K562 (cell line): ENCODE measurements around the gene DAB2. TPM values are rescaled to one million over a fixed set of nuclear protein-coding genes. Genes with fewer than 3 reads are reported as not detected.

Experiments
- ATAC-seq: fragments of 200-7000 bp; cut with Tn5 transposase; 3 replicates; pipeline ENCODE4 v1.9.1; 2020; ENCODE audit warnings: moderate library complexity
- BruUV-seq: library from RNA; stranded (reverse); fragments of 400-500 nt; replicated peaks from 2 replicates; lab custom pipeline; 2021; lab: Mats Ljungman, UMichigan
- CTCF ChIA-PET: fragments of 300-600 bp; formaldehyde crosslinking; extraction: SDS; loops from one replicate; lab custom pipeline; 2021; ENCODE audit warnings: low intra/inter-chr PET ratio; lab: Yijun Ruan, JAX
- POLR2A ChIA-PET: fragments of 300-600, 350-650 bp; sonication (Branson Sonifier 250); formaldehyde crosslinking; extraction: SDS; loops from one replicate; lab custom pipeline; 2021; ENCODE audit warnings: antibody characterized with exemption, inconsistent platforms; lab: Yijun Ruan, JAX
- DNase-seq, 4 experiments: peaks; one replicate each; pipeline versions ENCODE4 v3.0.0 to v3.0.0-alpha.2; 2011 to 2018; ENCODE audit warnings: low spot score in 3 of 4, mixed read lengths in 3 of 4; ENCODE audit errors: extremely low read depth in 1 of 4
- FAIRE-seq: peaks from 2 replicates; lab custom pipeline; 2011; peaks lifted over from hg19 to GRCh38; lab: Jason Lieb, UNC
- H2AFZ ChIP-seq: 2 replicates; pipeline ENCODE4 v1.6.0; 2011; ENCODE audit warnings: low read depth, low read length, control low read depth, inconsistent platforms
- H3K27ac ChIP-seq: fragments of 200-600 bp; 3 replicates; pipeline ENCODE4 v1.8.0; 2011; ENCODE audit warnings: low read depth, mild to moderate bottlenecking, control low read depth, inconsistent platforms, low read length, moderate library complexity, mixed read lengths; ENCODE audit errors: extremely low read depth
- H3K27me3 ChIP-seq, 2 experiments: fragments of 300-600 bp in 1 of 2; 2 replicates in 1 of 2; 3 replicates in 1 of 2; pipeline versions ENCODE4 v1.6.0 to v1.8.0; 2011; ENCODE audit warnings: inconsistent platforms in 2 of 2, low read length in 2 of 2, mild to moderate bottlenecking in 1 of 2, mixed read lengths in 1 of 2, moderate library complexity in 1 of 2; ENCODE audit not compliant: control insufficient read depth in 2 of 2, insufficient read depth in 2 of 2
- H3K36me3 ChIP-seq: fragments of 300-600 bp; 3 replicates; pipeline ENCODE4 v1.8.0; 2011; ENCODE audit warnings: mild to moderate bottlenecking, low read length, inconsistent platforms; ENCODE audit not compliant: control insufficient read depth, insufficient read depth
- H3K4me1 ChIP-seq, 2 experiments: fragments of 200-600 bp in 1 of 2; replicated peaks in 1 of 2; 2 replicates in 1 of 2; 3 replicates in 1 of 2; pipeline versions ENCODE4 v1.5.1 to v1.8.0; 2011; ENCODE audit warnings: inconsistent platforms in 2 of 2, low read length in 2 of 2, mild to moderate bottlenecking in 1 of 2, mixed read lengths in 1 of 2, moderate library complexity in 1 of 2; ENCODE audit not compliant: control insufficient read depth in 2 of 2, insufficient read depth in 2 of 2
- H3K4me2 ChIP-seq: 2 replicates; pipeline ENCODE4 v1.6.1; 2011; ENCODE audit warnings: low read length, control low read depth, inconsistent platforms, mixed read lengths; ENCODE audit not compliant: insufficient read depth
- H3K4me3 ChIP-seq: fragments of 200-600 bp; sonication (generic), shearing (Covaris generic); 2 replicates; pipeline ENCODE4 v1.5.1; 2016; ENCODE audit warnings: control low read depth, inconsistent platforms
- H3K79me2 ChIP-seq: fragments of 200-600 bp; 3 replicates; pipeline ENCODE4 v1.8.0; 2011; ENCODE audit warnings: low read length, inconsistent platforms; ENCODE audit not compliant: control insufficient read depth, insufficient read depth
- H3K9ac ChIP-seq, 2 experiments: 2 replicates each; pipeline versions ENCODE4 v1.6.0 to v1.6.1; 2011; ENCODE audit warnings: low read depth in 2 of 2, low read length in 2 of 2, control low read depth in 1 of 2, inconsistent platforms in 1 of 2, mild to moderate bottlenecking in 1 of 2, mixed read lengths in 1 of 2; ENCODE audit not compliant: insufficient read depth in 1 of 2
- H3K9me1 ChIP-seq: one replicate; pipeline ENCODE4 v1.6.0; 2011; ENCODE audit warnings: inconsistent platforms, mild to moderate bottlenecking, low read length, moderate library complexity; ENCODE audit not compliant: control insufficient read depth, insufficient read depth
- H3K9me3 ChIP-seq: replicated peaks from 2 replicates; pipeline ENCODE4 v1.5.1; 2011; ENCODE audit warnings: low read depth, low read length, inconsistent platforms; ENCODE audit not compliant: control insufficient read depth, insufficient read depth
- H4K20me1 ChIP-seq: replicated peaks from 2 replicates; pipeline ENCODE4 v1.6.1; 2011; ENCODE audit warnings: low read length, inconsistent platforms, mixed read lengths; ENCODE audit not compliant: control insufficient read depth, insufficient read depth
- MCM5 ChIP-seq: fragments of 450-650 bp; IDR thresholded peaks from 2 replicates; pipeline ENCODE4 v1.6.1; 2016; ENCODE audit warnings: low read depth
- PTTG1 ChIP-seq: fragments of 450-650 bp; IDR thresholded peaks from 2 replicates; pipeline ENCODE4 v1.6.1; 2016; ENCODE audit warnings: low read depth, mild to moderate bottlenecking, missing genetic modification characterization, missing compliant biosample characterization
- ZNF644 ChIP-seq: fragments of 200-800 bp; sonication (Bioruptor generic); IDR thresholded peaks from 2 replicates; pipeline ENCODE4 v1.6.1; 2016; ENCODE audit warnings: low read depth, missing genetic modification characterization, missing compliant biosample characterization
- WGBS: fragments of 100-300 bp; shearing (Covaris generic); methylation state at CpG from one replicate; pipeline ENCODE4 v1.1.6; 2016; ENCODE audit warnings: low coverage, mixed read lengths; ENCODE audit not compliant: insufficient coverage; ENCODE audit errors: missing lambda C conversion rate; 5-methylcytosine and 5-hydroxymethylcytosine counted together
- in situ Hi-C: fragments of 300-500 bp; cut with MboI; formaldehyde crosslinking; loops from 4 replicates; pipeline ENCODE4 v1.15.0; 2018; ENCODE audit warnings: inconsistent platforms, mixed read lengths
- intact Hi-C: fragments of 100-400 bp; cut with micrococcal nuclease; formaldehyde crosslinking; loops from 2 replicates; pipeline ENCODE4 v1.14.2; 2022
- polyA plus RNA-seq, 8 experiments: library from polyadenylated mRNA; depleted of rRNA in 4 of 8; stranded (reverse) in 5 of 8; unstranded in 3 of 8; fragments of >200 nt; fragmentation: Nextera tagmentation in 2 of 8; fragmentation: Illumina TruSeq in 1 of 8; extraction: Ambion mirVana in 2 of 8; extraction: Trizol in 1 of 8; gene quantifications; 2 replicates each; pipeline versions ENCODE4 v1.2.1 to v1.2.3, GENCODE V29; 2011 to 2014; ENCODE audit warnings: inconsistent platforms in 1 of 8, missing spikeins in 1 of 8
- total RNA-seq, 7 experiments: library from RNA; depleted of rRNA in 6 of 7; stranded (reverse); fragments of >200 nt in 6 of 7; fragmentation: Illumina TruSeq in 2 of 7; extraction: Trizol in 2 of 7; gene quantifications; 2 replicates each; pipeline versions ENCODE4 v1.2.1 to v1.2.3, GENCODE V29; 2011 to 2021; ENCODE audit warnings: low replicate concordance in 1 of 7
- TF ChIP-seq, protein P1 (sequence below): fragments of 200-800 bp; sonication (Bioruptor generic); IDR thresholded peaks from 2 replicates; pipeline ENCODE4 v1.6.1; 2017; ENCODE audit warnings: missing genetic modification characterization, missing compliant biosample characterization

Gene DAB2
- total and polyA plus RNA-seq, 9 of the 15 experiments (the other 6 are each of a cell fraction or from before 2014, with no cell fraction given) = 6.6 to 29.9 (median 24.1) TPM

DNA sequence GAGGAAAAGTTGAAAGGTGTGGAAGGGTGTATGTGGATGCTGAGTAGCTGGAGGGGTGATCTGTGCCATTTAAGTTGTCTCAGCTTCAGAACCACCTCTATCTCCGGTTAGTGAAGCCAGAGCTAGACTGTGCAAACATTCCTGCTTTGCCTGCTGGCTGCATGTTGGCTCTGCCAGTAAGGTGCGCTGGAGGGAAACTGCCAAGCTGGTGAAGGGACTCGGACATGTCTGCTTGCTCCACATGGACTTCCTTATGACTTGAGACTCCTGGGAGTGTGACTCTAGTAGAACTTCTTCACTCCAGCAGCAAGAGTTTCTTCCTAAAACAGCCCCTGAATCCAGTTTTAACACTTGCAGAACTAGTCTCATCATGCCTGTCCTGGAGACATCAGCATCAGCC, 27.9 kb downstream of the DAB2 start:
- 77% methylated on average over 3 of the region's 3 CpGs for WGBS
- in situ Hi-C loops = no loop called here
- no peak overlapping the region for H3K27ac ChIP-seq
- TF ChIP-seq, protein P1, sequence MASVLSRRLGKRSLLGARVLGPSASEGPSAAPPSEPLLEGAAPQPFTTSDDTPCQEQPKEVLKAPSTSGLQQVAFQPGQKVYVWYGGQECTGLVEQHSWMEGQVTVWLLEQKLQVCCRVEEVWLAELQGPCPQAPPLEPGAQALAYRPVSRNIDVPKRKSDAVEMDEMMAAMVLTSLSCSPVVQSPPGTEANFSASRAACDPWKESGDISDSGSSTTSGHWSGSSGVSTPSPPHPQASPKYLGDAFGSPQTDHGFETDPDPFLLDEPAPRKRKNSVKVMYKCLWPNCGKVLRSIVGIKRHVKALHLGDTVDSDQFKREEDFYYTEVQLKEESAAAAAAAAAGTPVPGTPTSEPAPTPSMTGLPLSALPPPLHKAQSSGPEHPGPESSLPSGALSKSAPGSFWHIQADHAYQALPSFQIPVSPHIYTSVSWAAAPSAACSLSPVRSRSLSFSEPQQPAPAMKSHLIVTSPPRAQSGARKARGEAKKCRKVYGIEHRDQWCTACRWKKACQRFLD = no peak
- TF ChIP-seq MCM5 (no peak), PTTG1 (tag) (no peak), ZNF644 (tag) (no peak)
- TF ChIP-seq, all 486 proteins: peak for 0
- H3K9ac ChIP-seq = no peak overlapping the region
- 0 out of 3 replicates have a peak, but pooled peaks cover 2% of the 10 kb centered on the region for H3K79me2 ChIP-seq
- H3K36me3 ChIP-seq = peaks cover 3% of the 10 kb centered on the region; the same call in 2 of the 3 replicates
- no peaks in the 10 kb centered on the region for H4K20me1 ChIP-seq
- intact Hi-C loops = no loop called here
- peaks cover 4 to 34% of the 10 kb centered on the region in 2 experiments; a peak in 4 of 5 replicates for H3K4me1 ChIP-seq
- no peak overlapping the region for H2AFZ ChIP-seq
- no peak for ATAC-seq
- H3K27me3 ChIP-seq = no peaks in the 10 kb centered on the region
- no peak for FAIRE-seq
- POLR2A ChIA-PET = interaction anchor here (0.9 to 2.2 kb wide), 4 partner anchors 9 to 27 kb away, joined by 3 to 12 read pairs (median 4); partner anchors contain the start of gene DAB2
- DNase-seq = no peak
- no peaks in the 10 kb centered on the region for H3K9me1 ChIP-seq
- no TSS peak for BruUV-seq
- H3K9me3 ChIP-seq = no peaks in the 10 kb centered on the region
- no peak overlapping the region for H3K4me3 ChIP-seq
- CTCF ChIA-PET = no interaction called here
- H3K4me2 ChIP-seq = no peak overlapping the region
